Measurements from ENCODE around the gene OGG1.
A peak's percentile ranks its signal among the peaks of the same experiment; 100 is the strongest.

OGG1 gene

DNA sequence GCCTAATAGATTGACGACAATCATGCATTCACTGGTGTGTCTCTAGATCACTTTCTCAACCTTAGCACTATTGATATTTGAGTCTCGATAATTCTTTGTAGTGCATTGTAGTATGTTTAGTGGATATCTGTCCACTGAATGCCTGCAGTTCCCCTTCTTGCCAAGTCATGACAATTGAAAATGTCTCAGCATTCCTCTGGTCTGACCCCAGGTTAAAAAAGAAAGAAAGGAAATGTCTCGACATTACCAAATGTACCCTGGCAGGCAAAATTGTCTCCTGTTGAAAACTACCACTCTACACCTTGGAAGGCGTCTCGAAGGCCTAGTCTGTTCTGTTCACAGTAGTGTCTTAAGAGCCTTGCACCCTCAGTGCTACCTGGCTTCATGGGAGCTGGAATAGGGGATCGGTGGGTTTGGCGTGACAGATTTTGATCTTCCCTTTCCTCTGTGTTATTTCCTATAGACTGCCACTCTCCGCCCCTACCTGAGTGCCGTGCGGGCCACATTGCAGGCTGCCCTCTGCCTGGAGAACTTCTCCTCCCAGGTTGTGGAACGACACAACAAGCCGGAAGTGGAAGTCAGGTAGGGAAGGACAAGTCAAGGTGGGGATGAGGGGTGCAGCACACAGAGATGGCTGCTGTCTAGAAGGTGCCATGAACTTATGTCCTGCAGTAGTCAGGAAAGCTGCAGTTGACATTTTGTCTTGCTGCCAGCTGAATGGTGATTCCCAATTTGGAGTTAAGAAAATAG lies 47.6 kb downstream of the OGG1 start:
- DNase-seq (ENCODE audit: low spot score in 2 of 2): no peak
- Mint-ChIP-seq H3K36me3 (peaks cover 100% of the 10 kb centered on the region), H3K27ac (peak overlapping the region; percentile 29), H3K4me1 (peaks cover 30% of the 10 kb centered on the region), H3K9me3 (no peaks in the 10 kb centered on the region), H3K4me3 (no peak overlapping the region)
- ATAC-seq: no peak

DNA sequence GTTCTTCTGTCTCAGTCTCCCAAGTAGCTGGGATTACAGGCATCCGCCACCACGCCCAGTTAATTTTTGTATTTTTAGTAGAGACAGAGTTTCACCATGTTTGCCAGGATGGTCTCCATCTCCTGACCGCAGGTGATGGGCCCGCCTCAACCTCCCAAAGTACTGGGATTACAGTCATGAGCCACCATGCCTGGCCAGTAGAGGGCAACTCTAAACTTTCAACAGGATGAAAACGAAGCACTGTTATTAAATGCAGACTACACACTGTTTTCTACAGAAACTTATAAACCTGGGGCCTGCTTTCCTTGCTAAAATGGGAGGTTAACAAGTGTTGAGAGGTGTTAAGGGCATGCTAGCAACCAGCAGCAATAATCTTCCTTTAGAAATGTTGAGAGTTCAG lies 50.8 kb downstream of the OGG1 start:
- peaks cover 100% of the 10 kb centered on the region for H3K36me3 Mint-ChIP-seq
- DNase-seq (ENCODE audit: low spot score in 2 of 2) (no peak), ATAC-seq (no peak)
- no peak overlapping the region for H3K27ac Mint-ChIP-seq
- no peak overlapping the region for H3K4me3 Mint-ChIP-seq
- no peaks in the 10 kb centered on the region for H3K9me3 Mint-ChIP-seq
- peaks cover 25% of the 10 kb centered on the region for H3K4me1 Mint-ChIP-seq

DNA sequence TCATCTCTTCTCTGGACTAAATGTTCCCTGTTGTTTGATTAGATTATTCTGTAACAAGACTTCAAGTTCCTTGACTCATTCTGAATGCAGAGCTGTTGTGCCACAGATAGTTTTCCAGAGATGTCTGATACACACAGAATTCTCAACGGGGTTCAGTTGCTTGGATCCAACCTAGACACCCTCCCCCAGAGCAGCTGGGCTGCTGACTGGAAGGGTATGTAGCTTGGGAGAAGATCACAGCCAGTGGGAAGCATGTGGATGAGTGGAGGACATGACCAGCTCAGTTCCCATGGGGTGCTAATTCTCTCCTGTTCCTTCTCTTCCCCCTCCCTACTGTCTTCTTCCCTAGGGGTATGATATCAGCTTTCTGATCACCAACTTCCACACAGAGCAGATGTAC lies 53.7 kb downstream of the OGG1 start:
- no peak overlapping the region for H3K4me3 Mint-ChIP-seq
- H3K4me1 Mint-ChIP-seq: peaks cover 31% of the 10 kb centered on the region
- no peaks in the 10 kb centered on the region for H3K9me3 Mint-ChIP-seq
- no peak for ATAC-seq
- DNase-seq (ENCODE audit: low spot score in 2 of 2): no peak
- peaks cover 99% of the 10 kb centered on the region for H3K36me3 Mint-ChIP-seq
- H3K27ac Mint-ChIP-seq: peak overlapping the region; percentile 58

DNA sequence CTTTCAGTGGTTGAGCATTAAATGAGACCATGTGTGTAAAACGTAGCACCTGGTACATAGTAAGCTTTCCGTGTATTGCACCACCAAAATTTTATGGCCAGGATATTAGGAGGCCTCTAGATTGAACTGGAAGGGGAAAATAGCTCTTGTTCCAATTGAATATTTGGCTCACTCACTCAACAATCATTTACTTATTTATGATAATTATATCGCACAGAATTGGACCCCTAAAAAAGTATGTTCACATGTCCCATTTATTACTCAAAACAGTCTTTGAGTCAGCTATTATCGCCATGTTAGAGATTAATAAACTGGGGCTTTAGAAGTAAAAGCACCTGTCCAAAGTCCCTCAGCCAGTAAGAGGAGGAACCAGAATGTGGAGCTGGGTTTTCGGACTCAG lies 55.2 kb downstream of the OGG1 start:
- no peaks in the 10 kb centered on the region for H3K9me3 Mint-ChIP-seq
- no peak for ATAC-seq
- peaks cover 45% of the 10 kb centered on the region for H3K4me1 Mint-ChIP-seq
- DNase-seq (ENCODE audit: low spot score in 2 of 2): no peak
- peaks cover 97% of the 10 kb centered on the region for H3K36me3 Mint-ChIP-seq
- peak overlapping the region; percentile 43 for H3K27ac Mint-ChIP-seq
- no peak overlapping the region for H3K4me3 Mint-ChIP-seq

DNA sequence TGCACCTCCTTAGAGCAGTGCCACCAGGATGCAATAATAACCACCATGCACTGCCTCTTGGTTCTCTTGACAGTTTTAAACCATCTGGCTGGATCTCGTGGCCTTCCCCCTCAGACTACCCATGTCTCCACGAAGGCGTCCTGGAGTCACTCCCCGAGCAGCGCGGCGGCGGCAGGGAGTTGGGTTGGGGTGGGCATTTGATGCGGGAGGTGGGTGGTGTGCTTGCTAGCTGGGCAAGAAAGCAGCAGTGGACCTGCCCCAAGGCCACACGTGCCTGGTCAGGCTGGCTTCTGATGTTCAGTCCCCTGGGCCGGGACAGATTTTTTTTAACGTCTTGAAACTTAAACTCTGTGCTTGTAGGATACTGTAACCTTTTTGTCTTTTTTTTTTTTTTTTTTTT lies 56.4 kb downstream of the OGG1 start:
- peaks cover 52% of the 10 kb centered on the region for H3K4me1 Mint-ChIP-seq
- DNase-seq (ENCODE audit: low spot score in 2 of 2): no peak
- peak overlapping the region; percentile 43 for H3K27ac Mint-ChIP-seq
- H3K36me3 Mint-ChIP-seq: peaks cover 95% of the 10 kb centered on the region
- ATAC-seq: no peak
- H3K9me3 Mint-ChIP-seq: no peaks in the 10 kb centered on the region
- no peak overlapping the region for H3K4me3 Mint-ChIP-seq
